ENCODE results near the gene PRSS3.
"Not testable (repeated sequence)": the region's sequence is repeated elsewhere in the genome, so short reads cannot be mapped to it uniquely, and the experiment has no call there.

PRSS3 gene

DNA sequence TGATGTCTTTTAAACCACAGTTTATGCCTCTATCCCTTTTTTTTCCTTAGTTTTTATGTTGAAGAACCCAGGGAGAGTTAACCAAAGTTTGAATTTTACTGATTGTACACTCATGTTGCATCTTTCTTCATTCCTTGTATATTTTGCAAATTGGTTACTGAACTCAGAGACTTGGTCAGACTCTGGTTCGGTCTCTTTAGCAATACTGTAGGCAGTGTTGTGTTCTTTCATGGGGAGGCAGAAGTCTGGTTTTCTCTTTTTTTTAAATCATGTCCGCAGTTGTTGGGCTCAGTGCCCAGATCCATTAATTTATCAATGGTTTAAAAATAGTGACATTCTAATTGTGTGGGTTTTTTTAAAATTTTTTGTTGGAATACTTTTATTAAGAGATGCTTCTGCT is 45.0 kb downstream of the PRSS3 start:
- TF ChIP-seq, protein P1, sequence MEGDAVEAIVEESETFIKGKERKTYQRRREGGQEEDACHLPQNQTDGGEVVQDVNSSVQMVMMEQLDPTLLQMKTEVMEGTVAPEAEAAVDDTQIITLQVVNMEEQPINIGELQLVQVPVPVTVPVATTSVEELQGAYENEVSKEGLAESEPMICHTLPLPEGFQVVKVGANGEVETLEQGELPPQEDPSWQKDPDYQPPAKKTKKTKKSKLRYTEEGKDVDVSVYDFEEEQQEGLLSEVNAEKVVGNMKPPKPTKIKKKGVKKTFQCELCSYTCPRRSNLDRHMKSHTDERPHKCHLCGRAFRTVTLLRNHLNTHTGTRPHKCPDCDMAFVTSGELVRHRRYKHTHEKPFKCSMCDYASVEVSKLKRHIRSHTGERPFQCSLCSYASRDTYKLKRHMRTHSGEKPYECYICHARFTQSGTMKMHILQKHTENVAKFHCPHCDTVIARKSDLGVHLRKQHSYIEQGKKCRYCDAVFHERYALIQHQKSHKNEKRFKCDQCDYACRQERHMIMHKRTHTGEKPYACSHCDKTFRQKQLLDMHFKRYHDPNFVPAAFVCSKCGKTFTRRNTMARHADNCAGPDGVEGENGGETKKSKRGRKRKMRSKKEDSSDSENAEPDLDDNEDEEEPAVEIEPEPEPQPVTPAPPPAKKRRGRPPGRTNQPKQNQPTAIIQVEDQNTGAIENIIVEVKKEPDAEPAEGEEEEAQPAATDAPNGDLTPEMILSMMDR (IDR thresholded peaks at IDR 0.05), result no peak
- DNase-seq (ENCODE audit: low spot score), result no peak

GRCh38 chr9:33843312-33843961 is 48.1 kb downstream of the PRSS3 start:
- no peak for DNase-seq (ENCODE audit: low spot score)
- no peak overlapping the region for H3K4me3 ChIP-seq
- no peak overlapping the region for H3K27ac ChIP-seq
- TF ChIP-seq, protein P1 (IDR thresholded peaks at IDR 0.05), result no peak

More for the DNA sequence above, 45.0 kb downstream of the PRSS3 start:
- Histone ChIP-seq H3K4me3 (no peak overlapping the region), H3K27ac (no peak overlapping the region)

DNA sequence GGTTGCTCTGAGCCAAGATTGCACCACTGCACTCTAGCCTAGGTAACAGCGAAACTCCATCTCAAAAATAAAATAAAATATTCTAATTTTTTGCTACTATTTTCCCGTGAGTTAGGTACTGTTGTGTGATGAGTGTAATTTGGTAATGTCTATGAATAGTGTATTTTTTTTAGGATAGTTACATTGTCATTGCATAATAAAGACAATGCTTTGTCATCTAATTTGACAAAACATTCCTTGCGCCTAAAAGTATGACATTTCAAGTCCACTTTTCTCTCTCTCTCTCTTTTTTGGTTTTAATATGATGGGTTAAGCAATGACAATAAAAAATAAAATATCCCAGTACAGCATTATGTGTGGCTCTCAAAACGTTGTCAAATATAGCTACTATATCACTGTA is 50.9 kb downstream of the PRSS3 start:
- no peak overlapping the region for H3K4me3 ChIP-seq
- H3K27ac ChIP-seq, result no peak overlapping the region
- no peak for DNase-seq (ENCODE audit: low spot score)
- TF ChIP-seq, protein P1 (IDR thresholded peaks at IDR 0.05), result no peak

DNA sequence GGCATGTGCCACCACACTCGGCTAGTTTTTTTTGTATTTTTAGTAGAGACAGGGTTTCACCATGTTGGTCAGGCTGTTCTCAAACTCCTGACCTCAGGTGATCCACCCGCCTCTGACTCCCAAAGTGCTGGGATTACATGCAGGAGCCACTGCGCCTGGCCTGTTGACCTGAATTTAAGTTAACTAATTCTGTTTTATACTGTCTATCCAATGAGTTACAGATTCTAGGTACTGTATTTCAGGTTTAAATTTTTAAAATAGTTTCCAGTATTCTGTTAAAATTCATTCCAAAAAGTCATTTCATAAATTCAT is 52.5 kb downstream of the PRSS3 start:
- not testable (repeated sequence) for H3K27ac ChIP-seq; H3K4me3 ChIP-seq; DNase-seq (ENCODE audit: low spot score)

Data from coronary artery (tissue), 2 donors.